Brain microvascular endothelial cell (primary cell): ENCODE results near the gene FMNL1.
A peak's percentile ranks its signal among the peaks of the same experiment; 100 is the strongest.

Experiments used
- DNase-seq: peaks from one replicate; pipeline ENCODE4 v3.0.0-alpha.2; 2020
- H3K27ac ChIP-seq: fragments of 250-450 bp; sonication (Bioruptor Pico); 2 replicates; pipeline ENCODE4 v1.5.1; 2020; ENCODE audit warnings: mild to moderate bottlenecking, moderate library complexity
- H3K27me3 ChIP-seq: fragments of 250-450 bp; sonication (Bioruptor Pico); replicated peaks from 2 replicates; pipeline ENCODE4 v1.5.1; 2020; ENCODE audit warnings: mild to moderate bottlenecking
- H3K36me3 ChIP-seq: fragments of 250-450 bp; sonication (Bioruptor Pico); replicated peaks from 2 replicates; pipeline ENCODE4 v1.5.1; 2020; ENCODE audit warnings: mild to moderate bottlenecking
- H3K4me3 ChIP-seq: 2 replicates; pipeline ENCODE4 v1.5.1; 2011; ENCODE audit warnings: low read depth, mild to moderate bottlenecking, control low read depth, low read length, moderate library complexity
- in situ Hi-C: cut with HindIII; loops from 2 replicates; pipeline ENCODE4 v1.10.0; 2017; ENCODE audit warnings: low sequenced_read_pairs, low pct_ligation_motif_present
- TF ChIP-seq, protein P1 (sequence below): IDR thresholded peaks from 2 replicates; pipeline ENCODE4 v1.5.1; 2011; ENCODE audit warnings: low read depth, mild to moderate bottlenecking, moderate library complexity, low read length, control low read depth, inconsistent platforms; ENCODE audit errors: missing control alignments

FMNL1 gene

DNA sequence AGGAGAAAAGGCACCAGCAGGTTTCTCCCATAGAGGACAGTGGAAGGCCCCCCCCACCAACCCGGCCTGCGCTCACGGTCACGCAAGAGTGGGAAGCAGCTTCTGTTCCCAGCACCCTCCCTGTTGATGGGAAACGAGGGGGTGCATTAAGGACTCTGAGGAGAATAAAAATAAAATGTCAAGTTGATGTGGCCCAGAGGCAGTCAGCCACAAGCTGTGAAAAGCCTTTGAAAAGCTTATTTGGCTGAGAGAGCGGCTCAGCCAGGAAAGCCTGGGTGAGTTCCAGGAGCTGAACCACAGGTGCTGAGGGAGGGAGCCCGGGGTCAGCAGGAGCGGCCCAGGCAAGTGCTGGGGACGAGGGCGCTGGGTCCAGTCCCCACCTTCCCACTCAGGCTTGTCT lies 67.1 kb downstream of the FMNL1 start:
- no peak overlapping the region for H3K4me3 ChIP-seq
- no peaks in the 10 kb centered on the region for H3K27me3 ChIP-seq
- TF ChIP-seq, protein P1, sequence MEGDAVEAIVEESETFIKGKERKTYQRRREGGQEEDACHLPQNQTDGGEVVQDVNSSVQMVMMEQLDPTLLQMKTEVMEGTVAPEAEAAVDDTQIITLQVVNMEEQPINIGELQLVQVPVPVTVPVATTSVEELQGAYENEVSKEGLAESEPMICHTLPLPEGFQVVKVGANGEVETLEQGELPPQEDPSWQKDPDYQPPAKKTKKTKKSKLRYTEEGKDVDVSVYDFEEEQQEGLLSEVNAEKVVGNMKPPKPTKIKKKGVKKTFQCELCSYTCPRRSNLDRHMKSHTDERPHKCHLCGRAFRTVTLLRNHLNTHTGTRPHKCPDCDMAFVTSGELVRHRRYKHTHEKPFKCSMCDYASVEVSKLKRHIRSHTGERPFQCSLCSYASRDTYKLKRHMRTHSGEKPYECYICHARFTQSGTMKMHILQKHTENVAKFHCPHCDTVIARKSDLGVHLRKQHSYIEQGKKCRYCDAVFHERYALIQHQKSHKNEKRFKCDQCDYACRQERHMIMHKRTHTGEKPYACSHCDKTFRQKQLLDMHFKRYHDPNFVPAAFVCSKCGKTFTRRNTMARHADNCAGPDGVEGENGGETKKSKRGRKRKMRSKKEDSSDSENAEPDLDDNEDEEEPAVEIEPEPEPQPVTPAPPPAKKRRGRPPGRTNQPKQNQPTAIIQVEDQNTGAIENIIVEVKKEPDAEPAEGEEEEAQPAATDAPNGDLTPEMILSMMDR, result no peak
- in situ Hi-C loops, result no loop called here
- no peak for DNase-seq
- H3K36me3 ChIP-seq, result peaks cover 62% of the 10 kb centered on the region
- no peak overlapping the region for H3K27ac ChIP-seq

DNA sequence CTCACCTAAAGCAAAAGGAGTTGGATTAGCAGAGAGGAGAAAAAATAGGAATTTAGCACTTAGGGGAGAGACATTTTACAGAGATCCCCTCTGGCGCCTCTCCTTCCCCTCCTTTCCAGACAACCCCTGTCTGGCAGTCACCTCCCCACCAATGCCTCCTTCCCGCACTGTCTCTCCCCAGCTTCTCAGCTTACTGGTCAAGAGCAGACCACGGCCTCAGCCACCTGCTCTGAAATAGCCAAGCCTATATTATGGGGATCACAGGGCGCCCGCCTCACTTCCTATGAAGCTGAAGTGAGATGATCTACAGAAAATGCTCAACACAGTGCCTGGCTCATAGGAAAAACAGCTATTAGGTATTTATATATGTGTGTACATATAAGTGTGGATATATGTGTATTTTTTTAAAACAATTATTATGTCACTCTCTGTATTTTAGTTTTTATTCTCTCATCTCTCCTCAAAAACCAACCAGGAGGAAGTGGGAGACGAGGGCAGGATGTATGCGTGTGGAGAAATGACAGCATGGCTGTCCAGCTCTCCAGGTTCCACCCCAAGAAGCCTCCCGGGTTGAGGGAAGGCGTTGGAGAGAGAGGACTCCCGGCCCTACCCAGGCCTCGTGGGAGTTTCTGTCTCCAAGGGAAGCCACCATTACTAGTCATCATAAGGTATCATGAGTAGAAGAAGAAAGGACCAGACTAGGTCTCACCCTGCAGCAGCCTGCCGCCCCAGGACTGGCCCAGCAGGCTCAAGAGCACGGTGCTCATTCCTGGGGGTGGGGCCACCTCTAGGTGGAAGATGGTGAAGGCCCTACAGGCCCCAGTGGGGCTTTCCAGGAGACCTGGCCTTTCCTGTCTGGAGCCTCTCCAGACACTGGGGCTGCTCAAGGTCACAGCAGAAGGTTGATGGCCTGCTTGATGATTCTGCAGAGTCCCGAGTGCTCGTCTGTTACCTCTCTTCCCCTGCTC lies 67.9 kb downstream of the FMNL1 start:
- H3K27ac ChIP-seq, result no peak overlapping the region
- no peak for DNase-seq
- H3K4me3 ChIP-seq, result no peak overlapping the region
- TF ChIP-seq, protein P1, result no peak
- H3K36me3 ChIP-seq, result peaks cover 55% of the 10 kb centered on the region
- no peaks in the 10 kb centered on the region for H3K27me3 ChIP-seq
- in situ Hi-C loops, result no loop called here

- Histone ChIP-seq H3K27me3 (no peaks in the 10 kb centered on the region), H3K36me3 (peaks cover 47% of the 10 kb centered on the region), H3K27ac (no peak overlapping the region), H3K4me3 (no peak overlapping the region)
- in situ Hi-C loops, result no loop called here
- TF ChIP-seq, protein P1, result no peak
- DNase-seq, result no peak
These were observed 68.6 kb downstream of the FMNL1 start for GRCh38 chr17:45290269-45290765.

GRCh38 chr17:45291171-45291805 lies 69.6 kb downstream of the FMNL1 start:
- no peak overlapping the region for H3K4me3 ChIP-seq
- H3K27ac ChIP-seq, result no peak overlapping the region
- DNase-seq, result no peak
- TF ChIP-seq, protein P1, result no peak
- no peaks in the 10 kb centered on the region for H3K27me3 ChIP-seq
- H3K36me3 ChIP-seq, result peaks cover 40% of the 10 kb centered on the region
- in situ Hi-C loops, result no loop called here

GRCh38 chr17:45292696-45293412 lies 71.2 kb downstream of the FMNL1 start:
- Histone ChIP-seq H3K27me3 (no peaks in the 10 kb centered on the region), H3K36me3 (peaks cover 33% of the 10 kb centered on the region), H3K4me3 (no peak overlapping the region), H3K27ac (peak overlapping the region; percentile 54)
- TF ChIP-seq, protein P1, result no peak
- DNase-seq, result no peak
- in situ Hi-C loops, result no loop called here
